SU-DHL-6 (cell line): ENCODE measurements around the gene INPP4B.

Experiments used
- EZH2phosphoT487 ChIP-seq: fragments of 200-600 bp; sonication (generic), shearing (Covaris generic); conservative IDR thresholded peaks from 2 replicates; pipeline ENCODE4 v1.6.1; 2018; ENCODE audit warnings: mild to moderate bottlenecking, antibody characterized with exemption, low read length, moderate library complexity, mixed read lengths
- TF ChIP-seq, protein P1 (sequence below): fragments of 200-600 bp; sonication (generic); IDR thresholded peaks from one replicate; pipeline ENCODE4 v1.5.1; 2017; ENCODE audit warnings: antibody characterized with exemption, mild to moderate bottlenecking, low read length, moderate library complexity; ENCODE audit not compliant: insufficient read depth, poor library complexity, severe bottlenecking

DNA sequence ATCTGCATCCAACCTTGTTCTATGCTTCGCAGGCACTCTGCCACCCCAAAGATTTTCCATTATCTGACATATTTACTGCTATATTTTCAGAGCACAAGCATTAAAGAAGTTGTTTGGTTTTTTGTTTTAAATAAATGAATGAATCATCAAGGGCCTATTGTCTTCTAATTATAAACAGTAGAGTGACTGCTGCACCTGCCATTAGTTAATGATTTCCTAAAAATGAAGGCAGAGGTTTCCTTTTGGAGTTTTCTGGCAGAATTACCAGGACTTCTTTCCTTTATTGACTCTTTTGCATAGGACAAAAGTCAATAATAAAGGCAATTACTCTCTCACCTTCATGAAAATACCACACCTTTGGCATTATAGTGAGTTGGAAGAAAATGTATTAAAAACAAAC, 238.1 kb downstream of the INPP4B start:
- TF ChIP-seq, protein P1, sequence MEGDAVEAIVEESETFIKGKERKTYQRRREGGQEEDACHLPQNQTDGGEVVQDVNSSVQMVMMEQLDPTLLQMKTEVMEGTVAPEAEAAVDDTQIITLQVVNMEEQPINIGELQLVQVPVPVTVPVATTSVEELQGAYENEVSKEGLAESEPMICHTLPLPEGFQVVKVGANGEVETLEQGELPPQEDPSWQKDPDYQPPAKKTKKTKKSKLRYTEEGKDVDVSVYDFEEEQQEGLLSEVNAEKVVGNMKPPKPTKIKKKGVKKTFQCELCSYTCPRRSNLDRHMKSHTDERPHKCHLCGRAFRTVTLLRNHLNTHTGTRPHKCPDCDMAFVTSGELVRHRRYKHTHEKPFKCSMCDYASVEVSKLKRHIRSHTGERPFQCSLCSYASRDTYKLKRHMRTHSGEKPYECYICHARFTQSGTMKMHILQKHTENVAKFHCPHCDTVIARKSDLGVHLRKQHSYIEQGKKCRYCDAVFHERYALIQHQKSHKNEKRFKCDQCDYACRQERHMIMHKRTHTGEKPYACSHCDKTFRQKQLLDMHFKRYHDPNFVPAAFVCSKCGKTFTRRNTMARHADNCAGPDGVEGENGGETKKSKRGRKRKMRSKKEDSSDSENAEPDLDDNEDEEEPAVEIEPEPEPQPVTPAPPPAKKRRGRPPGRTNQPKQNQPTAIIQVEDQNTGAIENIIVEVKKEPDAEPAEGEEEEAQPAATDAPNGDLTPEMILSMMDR: no peak
- TF ChIP-seq EZH2phosphoT487: no peak
